ENCODE measurements around the gene KDSR. TPM values are rescaled to one million over a fixed set of nuclear protein-coding genes. Genes with fewer than 3 reads are reported as not detected.

KDSR gene
- total RNA-seq, 2 donors from 2014 or later: 14.5 TPM

DNA sequence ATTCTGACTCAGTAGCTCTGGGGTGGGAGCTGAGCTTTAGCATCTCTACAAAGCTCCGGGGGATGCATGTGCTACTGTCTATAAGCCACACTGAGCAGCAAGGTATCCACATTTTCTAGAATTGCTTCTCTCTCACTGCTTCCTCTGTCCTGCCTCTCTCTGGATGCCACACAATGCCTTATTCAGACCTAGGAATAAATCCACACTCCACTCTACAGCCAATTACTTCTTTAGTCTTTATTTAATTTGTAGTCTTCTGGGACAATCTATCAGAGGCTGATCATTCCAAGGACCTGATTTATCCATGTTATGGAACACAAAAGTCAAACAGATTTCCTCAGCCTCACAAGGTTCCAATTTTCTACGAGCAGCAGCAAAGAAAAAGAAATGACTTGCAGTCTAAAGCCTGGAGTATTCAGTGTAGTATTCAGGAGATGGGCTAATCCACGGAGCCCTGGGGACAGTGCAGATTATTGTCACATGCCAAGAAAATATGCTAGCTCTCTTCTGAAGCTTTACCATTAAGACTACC, 51.8 kb downstream of the KDSR start:
- TF ChIP-seq POLR2A (IDR thresholded peaks at IDR 0.05): no peak
- H3K4me1 ChIP-seq: peaks cover 16% of the 10 kb centered on the region
- ATAC-seq (no peak), DNase-seq (no peak)
- WGBS, 2 donors: 40 to 43% methylated on average over 3 of the region's 3 CpGs
- intact Hi-C loops (cut with DNase I): no loop called here
- H3K4me3 ChIP-seq: no peak overlapping the region
- H3K9me3 ChIP-seq: no peaks in the 10 kb centered on the region
- no peaks in the 10 kb centered on the region for H3K27me3 ChIP-seq
- no peaks in the 10 kb centered on the region for H3K36me3 ChIP-seq (replicated peaks in 1 of 2; ENCODE audit: insufficient read depth in 1 of 2, low read depth in 2 of 2)
- peak overlapping the region in 1 of 4 donors; percentile 19 for H3K27ac ChIP-seq

DNA sequence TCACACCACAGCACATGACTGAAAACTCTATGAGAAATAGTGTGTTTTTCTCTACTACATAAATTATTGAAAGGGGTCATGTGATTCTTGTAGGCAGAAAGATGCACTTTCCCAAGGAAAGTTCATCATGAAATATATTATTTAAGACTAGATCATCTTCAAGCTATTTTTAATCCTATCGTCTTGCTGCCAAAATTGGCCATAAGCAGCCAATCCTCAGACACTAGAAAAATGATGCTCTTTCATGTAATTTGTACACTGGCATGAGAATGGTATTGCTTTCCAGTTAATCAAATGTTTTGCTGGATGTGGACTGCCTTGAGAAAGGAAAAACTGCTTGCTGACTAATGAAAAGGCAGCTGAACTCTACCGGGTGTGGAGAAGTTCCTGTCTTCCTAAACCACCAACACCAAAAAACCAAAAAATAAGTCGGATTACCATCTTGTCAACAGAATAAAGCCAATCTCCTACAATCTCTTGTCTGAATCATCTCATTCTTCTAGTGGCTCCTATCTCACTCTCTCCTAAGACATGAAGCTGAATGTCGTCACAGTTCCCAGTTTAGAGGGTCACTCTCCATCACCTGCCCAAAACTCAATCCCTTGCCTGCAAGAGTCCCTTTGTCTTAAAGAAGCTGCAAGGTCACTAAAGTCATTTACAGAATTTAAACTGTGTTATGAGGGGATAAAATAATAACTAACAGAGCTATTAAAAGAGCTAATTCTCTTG, 52.8 kb downstream of the KDSR start:
- H3K36me3 ChIP-seq (replicated peaks in 1 of 2; ENCODE audit: insufficient read depth in 1 of 2, low read depth in 2 of 2): no peaks in the 10 kb centered on the region
- H3K27ac ChIP-seq: no peak overlapping the region
- peaks cover 13% of the 10 kb centered on the region for H3K4me1 ChIP-seq
- no peak for TF ChIP-seq POLR2A (IDR thresholded peaks at IDR 0.05)
- TF ChIP-seq, protein P1, sequence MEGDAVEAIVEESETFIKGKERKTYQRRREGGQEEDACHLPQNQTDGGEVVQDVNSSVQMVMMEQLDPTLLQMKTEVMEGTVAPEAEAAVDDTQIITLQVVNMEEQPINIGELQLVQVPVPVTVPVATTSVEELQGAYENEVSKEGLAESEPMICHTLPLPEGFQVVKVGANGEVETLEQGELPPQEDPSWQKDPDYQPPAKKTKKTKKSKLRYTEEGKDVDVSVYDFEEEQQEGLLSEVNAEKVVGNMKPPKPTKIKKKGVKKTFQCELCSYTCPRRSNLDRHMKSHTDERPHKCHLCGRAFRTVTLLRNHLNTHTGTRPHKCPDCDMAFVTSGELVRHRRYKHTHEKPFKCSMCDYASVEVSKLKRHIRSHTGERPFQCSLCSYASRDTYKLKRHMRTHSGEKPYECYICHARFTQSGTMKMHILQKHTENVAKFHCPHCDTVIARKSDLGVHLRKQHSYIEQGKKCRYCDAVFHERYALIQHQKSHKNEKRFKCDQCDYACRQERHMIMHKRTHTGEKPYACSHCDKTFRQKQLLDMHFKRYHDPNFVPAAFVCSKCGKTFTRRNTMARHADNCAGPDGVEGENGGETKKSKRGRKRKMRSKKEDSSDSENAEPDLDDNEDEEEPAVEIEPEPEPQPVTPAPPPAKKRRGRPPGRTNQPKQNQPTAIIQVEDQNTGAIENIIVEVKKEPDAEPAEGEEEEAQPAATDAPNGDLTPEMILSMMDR (IDR thresholded peaks at IDR 0.05): no peak
- 50 to 66% methylated on average over 4 of the region's 4 CpGs for WGBS, 2 donors
- ATAC-seq (no peak), DNase-seq (no peak)
- H3K9me3 ChIP-seq: no peaks in the 10 kb centered on the region
- intact Hi-C loops (cut with DNase I): no loop called here
- no peak overlapping the region for H3K4me3 ChIP-seq
- no peaks in the 10 kb centered on the region for H3K27me3 ChIP-seq

DNA sequence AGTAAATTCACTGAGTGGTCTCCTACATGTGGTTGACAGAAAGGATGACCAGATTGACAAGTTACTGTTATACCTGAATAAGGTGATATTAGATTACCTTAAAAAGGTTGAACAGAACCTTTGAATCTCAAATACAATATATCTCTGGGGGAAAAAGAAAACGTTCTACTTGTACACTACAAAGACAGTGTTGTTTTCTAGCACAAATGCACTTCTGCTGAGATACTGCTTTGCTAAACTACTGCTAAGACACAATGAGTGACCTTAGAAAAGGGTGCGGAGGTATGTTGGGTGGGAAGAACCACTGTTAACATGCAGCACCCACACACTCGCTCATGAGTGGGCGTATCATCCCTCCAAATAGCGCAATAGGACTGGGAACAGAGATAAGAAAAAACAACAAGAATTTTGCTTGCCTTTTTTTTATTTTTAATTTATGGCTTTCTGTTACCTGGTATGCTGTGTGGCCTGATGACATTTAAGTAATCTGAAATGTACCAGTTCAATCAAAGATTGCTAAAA, 53.5 kb downstream of the KDSR start:
- intact Hi-C loops (cut with DNase I): no loop called here
- H3K9me3 ChIP-seq: no peaks in the 10 kb centered on the region
- H3K27me3 ChIP-seq: no peaks in the 10 kb centered on the region
- no peak overlapping the region for H3K4me3 ChIP-seq
- H3K4me1 ChIP-seq: peaks cover 6% of the 10 kb centered on the region
- no peak overlapping the region for H3K27ac ChIP-seq
- no peak for DNase-seq
- TF ChIP-seq, protein P1 (IDR thresholded peaks at IDR 0.05): no peak
- TF ChIP-seq POLR2A (IDR thresholded peaks at IDR 0.05): no peak
- ATAC-seq: no peak
- 48 to 52% methylated on average over 5 of the region's 5 CpGs for WGBS, 2 donors
- no peaks in the 10 kb centered on the region for H3K36me3 ChIP-seq (replicated peaks in 1 of 2; ENCODE audit: insufficient read depth in 1 of 2, low read depth in 2 of 2)

DNA sequence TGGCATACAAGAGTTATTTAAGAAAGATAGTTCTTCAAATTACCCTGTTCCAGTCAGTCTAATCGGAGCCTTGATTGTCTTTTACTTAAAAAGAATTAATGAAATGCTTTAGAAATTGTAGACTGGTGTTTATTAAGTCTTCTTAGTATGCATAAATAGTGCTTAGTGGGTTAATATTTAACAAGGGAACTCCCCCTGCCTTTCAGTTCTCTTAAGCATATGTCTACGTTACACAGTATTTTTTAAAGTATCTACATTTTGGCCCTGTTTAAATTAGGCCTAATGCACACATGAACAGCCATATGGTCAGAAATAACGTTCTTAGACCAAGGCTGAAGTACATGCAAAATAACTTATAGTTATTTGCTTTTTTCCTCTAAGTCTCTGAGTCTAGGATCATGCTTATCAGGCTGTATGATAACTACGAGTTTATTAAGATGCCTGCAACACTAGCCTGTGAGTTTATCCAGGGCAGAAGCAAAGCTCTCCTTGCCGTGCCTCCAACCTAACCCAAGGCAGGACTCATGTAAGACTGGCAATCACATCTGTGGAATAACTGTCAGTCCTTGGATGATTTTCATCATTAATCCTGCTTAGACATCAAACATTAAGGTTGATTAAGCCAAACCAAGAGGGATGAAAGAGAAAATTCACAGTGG, 54.1 kb downstream of the KDSR start:
- Histone ChIP-seq H3K27me3 (no peaks in the 10 kb centered on the region), H3K4me1 (peaks cover under 1% of the 10 kb centered on the region), H3K9me3 (no peaks in the 10 kb centered on the region), H3K27ac (peak overlapping the region in 1 of 4 donors; percentile 7), H3K4me3 (no peak overlapping the region), H3K36me3 (replicated peaks in 1 of 2; ENCODE audit: insufficient read depth in 1 of 2, low read depth in 2 of 2) (no peaks in the 10 kb centered on the region)
- ATAC-seq: no peak
- intact Hi-C loops (cut with DNase I): no loop called here
- no peak for DNase-seq
- TF ChIP-seq, protein P1 (IDR thresholded peaks at IDR 0.05): no peak
- no peak for TF ChIP-seq POLR2A (IDR thresholded peaks at IDR 0.05)
- WGBS, 2 donors: 48 to 55% methylated on average over 5 of the region's 5 CpGs

DNA sequence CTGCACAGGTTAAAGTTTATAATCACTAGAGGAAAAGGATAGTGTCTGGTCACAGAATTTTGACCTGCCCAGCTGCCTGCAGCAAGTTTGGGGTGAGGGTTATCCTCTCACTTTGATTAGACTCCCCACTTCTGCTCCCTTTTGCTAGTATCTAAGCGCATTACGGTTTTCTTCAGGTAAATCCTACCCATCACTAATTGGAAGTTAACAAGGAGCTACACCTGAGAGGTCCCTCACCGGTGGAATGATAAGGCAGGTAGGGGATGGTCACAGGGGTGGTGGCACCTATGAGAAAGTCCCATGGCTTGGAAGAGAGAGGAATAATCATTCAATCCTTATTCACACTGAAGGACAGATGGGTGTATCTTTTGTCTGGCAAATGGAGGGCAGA, 55.0 kb downstream of the KDSR start:
- Histone ChIP-seq H3K4me3 (no peak overlapping the region), H3K27me3 (no peaks in the 10 kb centered on the region), H3K4me1 (no peaks in the 10 kb centered on the region), H3K36me3 (replicated peaks in 1 of 2; ENCODE audit: insufficient read depth in 1 of 2, low read depth in 2 of 2) (no peaks in the 10 kb centered on the region), H3K27ac (peak overlapping the region in 1 of 4 donors; percentile 7), H3K9me3 (no peaks in the 10 kb centered on the region)
- intact Hi-C loops (cut with DNase I): no loop called here
- TF ChIP-seq, protein P1 (IDR thresholded peaks at IDR 0.05): no peak
- TF ChIP-seq POLR2A (IDR thresholded peaks at IDR 0.05): no peak
- 89% methylated on average over 3 of the region's 3 CpGs for WGBS, 2 donors
- ATAC-seq (no peak), DNase-seq (no peak)

Measured in body of pancreas (tissue), 4 donors.